ENCODE results near the gene FHL1.
"Not testable (repeated sequence)": the region's sequence is repeated elsewhere in the genome, so short reads cannot be mapped to it uniquely, and the experiment has no call there.

The FHL1 gene

GRCh38 chrX:136147315-136147901, at the start of gene FHL1:
FHL1 (plus strand) TSS chrX:136147533.
- peak; percentile 84 for DNase-seq (ENCODE audit: low spot score)
- Histone ChIP-seq H3K4me3 (peak within 1 kb of the TSS; percentile 86), H3K27ac (peak within 1 kb of the TSS; percentile 96 to 97)
- TF ChIP-seq CTCF (IDR thresholded peaks at IDR 0.05), result no peak

- H3K27ac ChIP-seq, result no peak overlapping the region
- H3K4me3 ChIP-seq, result no peak overlapping the region
- no peak for TF ChIP-seq CTCF (IDR thresholded peaks at IDR 0.05)
- no peak for DNase-seq (ENCODE audit: low spot score)
Observed at GRCh38 chrX:136097871-136098805, 49.2 kb upstream of the FHL1 start.

GRCh38 chrX:136104936-136105335, 42.4 kb upstream of the FHL1 start:
- Histone ChIP-seq H3K27ac (no peak overlapping the region), H3K4me3 (no peak overlapping the region)
- DNase-seq (ENCODE audit: low spot score), result no peak
- TF ChIP-seq CTCF (IDR thresholded peaks at IDR 0.05), result no peak

- DNase-seq (ENCODE audit: low spot score), result no peak
- TF ChIP-seq CTCF (IDR thresholded peaks at IDR 0.05), result no peak
- H3K4me3 ChIP-seq, result no peak overlapping the region
- no peak overlapping the region for H3K27ac ChIP-seq
Observed at GRCh38 chrX:136106920-136107528, 40.3 kb upstream of the FHL1 start.

- not testable (repeated sequence) for DNase-seq (ENCODE audit: low spot score); H3K4me3 ChIP-seq; H3K27ac ChIP-seq
Observed at GRCh38 chrX:136108905-136109304, 38.4 kb upstream of the FHL1 start.

GRCh38 chrX:136112286-136112685, 35.0 kb upstream of the FHL1 start:
- peak overlapping the region in 1 of 2 donors; percentile 66 for H3K27ac ChIP-seq
- DNase-seq (ENCODE audit: low spot score), result no peak
- no peak for TF ChIP-seq CTCF (IDR thresholded peaks at IDR 0.05)
- H3K4me3 ChIP-seq, result no peak overlapping the region

GRCh38 chrX:136112778-136113177, 34.6 kb upstream of the FHL1 start:
- no peak for TF ChIP-seq CTCF (IDR thresholded peaks at IDR 0.05)
- no peak for DNase-seq (ENCODE audit: low spot score)
- Histone ChIP-seq H3K4me3 (no peak overlapping the region), H3K27ac (peak overlapping the region in 1 of 2 donors; percentile 66)

All from coronary artery (tissue), 2 donors.